NCI-H524 treated with DMSO at 0.1 percent for 48 hours (cell line): Measurements from ENCODE around the gene RAPGEF6.
"Not testable (repeated sequence)": the region's sequence is repeated elsewhere in the genome, so short reads cannot be mapped to it uniquely, and the experiment has no call there.

Experiments used
- DNase-seq: peaks from one replicate; lab custom pipeline; 2025; lab: John Stamatoyannopoulos, UW

The RAPGEF6 gene

GRCh38 chr5:131634996-131635683 is at the start of gene RAPGEF6:
RAPGEF6 (minus strand) TSS chr5:131635229; CDS start chr5:131635030, 199 bp downstream.
- peak; percentile 93 for DNase-seq

GRCh38 chr5:131684595-131684994 is 49.6 kb upstream of the RAPGEF6 start:
- DNase-seq: no peak

GRCh38 chr5:131684051-131684450 is 49.0 kb upstream of the RAPGEF6 start:
- DNase-seq: no peak

GRCh38 chr5:131682826-131683225 is 47.8 kb upstream of the RAPGEF6 start:
- no peak for DNase-seq

- no peak for DNase-seq
These were observed 47.1 kb upstream of the RAPGEF6 start for GRCh38 chr5:131682175-131682574.

GRCh38 chr5:131679911-131680310 is 44.9 kb upstream of the RAPGEF6 start:
- no peak for DNase-seq

- not testable (repeated sequence) for DNase-seq
These were observed 43.2 kb upstream of the RAPGEF6 start for GRCh38 chr5:131678273-131678672.

GRCh38 chr5:131677115-131677514 is 42.1 kb upstream of the RAPGEF6 start:
- no peak for DNase-seq

- no peak for DNase-seq
These were observed 37.7 kb upstream of the RAPGEF6 start for GRCh38 chr5:131672776-131673175.

GRCh38 chr5:131671994-131672655 is 37.1 kb upstream of the RAPGEF6 start:
- DNase-seq: no peak

GRCh38 chr5:131671409-131671808 is 36.4 kb upstream of the RAPGEF6 start:
- no peak for DNase-seq

GRCh38 chr5:131664929-131665328 is 29.9 kb upstream of the RAPGEF6 start:
- no peak for DNase-seq

GRCh38 chr5:131661933-131662332 is 26.9 kb upstream of the RAPGEF6 start:
- no peak for DNase-seq

- no peak for DNase-seq
These were observed 24.8 kb upstream of the RAPGEF6 start for GRCh38 chr5:131659841-131660240.

GRCh38 chr5:131659290-131659689 is 24.3 kb upstream of the RAPGEF6 start:
- no peak for DNase-seq

GRCh38 chr5:131654776-131655175 is 19.7 kb upstream of the RAPGEF6 start:
- DNase-seq: no peak

GRCh38 chr5:131654309-131654708 is 19.3 kb upstream of the RAPGEF6 start:
- DNase-seq: no peak

- DNase-seq: no peak
These were observed 14.1 kb upstream of the RAPGEF6 start for GRCh38 chr5:131649161-131649560.

GRCh38 chr5:131647048-131647769 is 12.2 kb upstream of the RAPGEF6 start:
- no peak for DNase-seq

- DNase-seq: no peak
These were observed 9.8 kb upstream of the RAPGEF6 start for GRCh38 chr5:131644822-131645221.

GRCh38 chr5:131644370-131644769 is 9.3 kb upstream of the RAPGEF6 start:
- no peak for DNase-seq

GRCh38 chr5:131641494-131641893 is 6.5 kb upstream of the RAPGEF6 start:
- DNase-seq: no peak
